Measurements from ENCODE around the gene TRIM50. TPM values are rescaled to one million over a fixed set of nuclear protein-coding genes. Genes with fewer than 3 reads are reported as not detected.

Gene TRIM50
- polyA plus RNA-seq, 1 donor (not counting 4 experiments of a cell fraction or from before 2014, with no cell fraction given) = not detected

GRCh38 chr7:73359746-73360375 is 32.0 kb upstream of the TRIM50 start:
- Histone ChIP-seq H3K4me3 (ENCODE audit: control insufficient read depth in 2 of 3, extremely low read depth in 1 of 3, insufficient read depth in 2 of 3, low read depth in 1 of 3, low read length in 3 of 3) (no peak overlapping the region), H3K9me1 (ENCODE audit: control insufficient read depth, extremely low read depth, insufficient read depth, low read length) (no peaks in the 10 kb centered on the region), H3K9ac (ENCODE audit: control insufficient read depth, extremely low read depth, insufficient read depth, low read length) (no peak overlapping the region), H3K27ac (ENCODE audit: control insufficient read depth, insufficient read depth, low read length) (no peak overlapping the region), H3K4me1 (ENCODE audit: control insufficient read depth, extremely low read depth, insufficient read depth, low read length) (no peaks in the 10 kb centered on the region), H4K20me1 (ENCODE audit: control insufficient read depth, extremely low read depth, insufficient read depth, low read length) (no peaks in the 10 kb centered on the region), H3K27me3 (ENCODE audit: control insufficient read depth, extremely low read depth, insufficient read depth, low read length) (peaks cover 39% of the 10 kb centered on the region), H3K4me2 (ENCODE audit: control insufficient read depth, extremely low read depth, insufficient read depth, low read depth, low read length) (no peak overlapping the region), H3K36me3 (ENCODE audit: control insufficient read depth in 2 of 2, extremely low read depth in 1 of 2, insufficient read depth in 2 of 2, low read length in 2 of 2) (no peaks in the 10 kb centered on the region), H3K79me2 (ENCODE audit: control insufficient read depth, insufficient read depth, low read length) (no peaks in the 10 kb centered on the region), H2AFZ (ENCODE audit: control insufficient read depth, low read length) (no peak overlapping the region), H3K9me3 (ENCODE audit: control insufficient read depth, low read depth, low read length) (no peaks in the 10 kb centered on the region)
- DNase-seq (ENCODE audit: low read depth, low spot score) (no peak), FAIRE-seq (no peak)
- dilution Hi-C loops (cut with MboI; ENCODE audit: extremely low pct_ligation_motif_present, low sequenced_read_pairs) = no loop called here
- TF ChIP-seq, protein P1, sequence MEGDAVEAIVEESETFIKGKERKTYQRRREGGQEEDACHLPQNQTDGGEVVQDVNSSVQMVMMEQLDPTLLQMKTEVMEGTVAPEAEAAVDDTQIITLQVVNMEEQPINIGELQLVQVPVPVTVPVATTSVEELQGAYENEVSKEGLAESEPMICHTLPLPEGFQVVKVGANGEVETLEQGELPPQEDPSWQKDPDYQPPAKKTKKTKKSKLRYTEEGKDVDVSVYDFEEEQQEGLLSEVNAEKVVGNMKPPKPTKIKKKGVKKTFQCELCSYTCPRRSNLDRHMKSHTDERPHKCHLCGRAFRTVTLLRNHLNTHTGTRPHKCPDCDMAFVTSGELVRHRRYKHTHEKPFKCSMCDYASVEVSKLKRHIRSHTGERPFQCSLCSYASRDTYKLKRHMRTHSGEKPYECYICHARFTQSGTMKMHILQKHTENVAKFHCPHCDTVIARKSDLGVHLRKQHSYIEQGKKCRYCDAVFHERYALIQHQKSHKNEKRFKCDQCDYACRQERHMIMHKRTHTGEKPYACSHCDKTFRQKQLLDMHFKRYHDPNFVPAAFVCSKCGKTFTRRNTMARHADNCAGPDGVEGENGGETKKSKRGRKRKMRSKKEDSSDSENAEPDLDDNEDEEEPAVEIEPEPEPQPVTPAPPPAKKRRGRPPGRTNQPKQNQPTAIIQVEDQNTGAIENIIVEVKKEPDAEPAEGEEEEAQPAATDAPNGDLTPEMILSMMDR (optimal IDR thresholded peaks at IDR 0.05 in 1 of 3, IDR thresholded peaks at IDR 0.05 in 1 of 3, conservative IDR thresholded peaks at IDR 0.05 in 1 of 3; ENCODE audit: extremely low read depth in 1 of 3, insufficient read depth in 2 of 3, low read length in 3 of 3) = no peak
- TF ChIP-seq EZH2 (IDR thresholded peaks at IDR 0.05; ENCODE audit: low read length) = no peak

DNA sequence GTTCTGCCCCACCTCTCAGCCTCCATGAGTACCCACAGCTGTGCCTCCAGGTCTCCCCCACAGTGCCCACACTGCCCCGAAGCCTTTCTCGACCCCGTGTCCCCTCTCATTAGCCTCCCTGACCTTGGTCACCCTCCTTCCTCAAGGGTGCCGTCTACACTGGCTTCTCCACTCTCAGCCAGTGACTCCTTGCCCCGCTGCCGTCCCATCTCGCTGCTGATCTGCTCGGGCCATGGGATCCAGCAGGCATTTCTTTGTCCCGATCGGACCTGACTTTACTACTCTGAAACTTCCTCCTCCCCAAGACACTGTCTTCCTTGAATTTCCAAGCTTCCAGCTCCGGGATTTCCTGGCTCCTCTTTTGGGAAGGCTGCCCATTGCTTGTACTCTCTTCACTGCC is 31.4 kb upstream of the TRIM50 start:
- Histone ChIP-seq H3K27ac (ENCODE audit: control insufficient read depth, insufficient read depth, low read length) (no peak overlapping the region), H3K4me3 (ENCODE audit: control insufficient read depth in 2 of 3, extremely low read depth in 1 of 3, insufficient read depth in 2 of 3, low read depth in 1 of 3, low read length in 3 of 3) (no peak overlapping the region), H3K9me3 (ENCODE audit: control insufficient read depth, low read depth, low read length) (no peaks in the 10 kb centered on the region), H4K20me1 (ENCODE audit: control insufficient read depth, extremely low read depth, insufficient read depth, low read length) (no peaks in the 10 kb centered on the region), H3K9ac (ENCODE audit: control insufficient read depth, extremely low read depth, insufficient read depth, low read length) (no peak overlapping the region), H3K36me3 (ENCODE audit: control insufficient read depth in 2 of 2, extremely low read depth in 1 of 2, insufficient read depth in 2 of 2, low read length in 2 of 2) (no peaks in the 10 kb centered on the region), H3K9me1 (ENCODE audit: control insufficient read depth, extremely low read depth, insufficient read depth, low read length) (no peaks in the 10 kb centered on the region), H3K4me2 (ENCODE audit: control insufficient read depth, extremely low read depth, insufficient read depth, low read depth, low read length) (no peak overlapping the region), H3K4me1 (ENCODE audit: control insufficient read depth, extremely low read depth, insufficient read depth, low read length) (no peaks in the 10 kb centered on the region), H3K79me2 (ENCODE audit: control insufficient read depth, insufficient read depth, low read length) (no peaks in the 10 kb centered on the region), H2AFZ (ENCODE audit: control insufficient read depth, low read length) (no peak overlapping the region), H3K27me3 (ENCODE audit: control insufficient read depth, extremely low read depth, insufficient read depth, low read length) (peaks cover 35% of the 10 kb centered on the region)
- FAIRE-seq = no peak
- dilution Hi-C loops (cut with MboI; ENCODE audit: extremely low pct_ligation_motif_present, low sequenced_read_pairs) = no loop called here
- TF ChIP-seq, protein P1 (optimal IDR thresholded peaks at IDR 0.05 in 1 of 3, IDR thresholded peaks at IDR 0.05 in 1 of 3, conservative IDR thresholded peaks at IDR 0.05 in 1 of 3; ENCODE audit: extremely low read depth in 1 of 3, insufficient read depth in 2 of 3, low read length in 3 of 3) = no peak
- TF ChIP-seq EZH2 (IDR thresholded peaks at IDR 0.05; ENCODE audit: low read length) = no peak
- DNase-seq (ENCODE audit: low read depth, low spot score) = no peak

Data from keratinocyte (primary cell).